ENCODE measurements around the gene ZNF669. TPM values are rescaled to one million over a fixed set of nuclear protein-coding genes. Genes with fewer than 3 reads are reported as not detected.
"Not testable (repeated sequence)": the region's sequence is repeated elsewhere in the genome, so short reads cannot be mapped to it uniquely, and the experiment has no call there.

Gene ZNF669
- polyA plus RNA-seq, result 5.6 TPM
- long read RNA-seq, donor 1, result 0 reads
- long read RNA-seq, donor 2, partial matches to known transcripts, result 0 of 5 reads
- long read RNA-seq, donor 2, other reads (novel, unspliced or antisense), result 0 of 5 reads
- long read RNA-seq, donor 3, result 0 reads
- long read RNA-seq, donor 4, partial matches to known transcripts, result 0 of 2 reads
- long read RNA-seq, donor 4, other reads (novel, unspliced or antisense), result 0 of 2 reads
- long read RNA-seq, donor 5, partial matches to known transcripts, result 0 of 3 reads
- long read RNA-seq, donor 5, other reads (novel, unspliced or antisense), result 0 of 3 reads
- long read RNA-seq, donor 6, partial matches to known transcripts, result 0 of 2 reads
- long read RNA-seq, donor 6, other reads (novel, unspliced or antisense), result 0 of 2 reads
- long read RNA-seq, donor 7, partial matches to known transcripts, result 0 of 1 reads
- long read RNA-seq, donor 7, other reads (novel, unspliced or antisense), result 0 of 1 reads
- long read RNA-seq, donor 8, partial matches to known transcripts, result 0 of 4 reads
- long read RNA-seq, donor 8, other reads (novel, unspliced or antisense), result 0 of 4 reads
- long read RNA-seq, donor 9, partial matches to known transcripts, result 0 of 3 reads
- long read RNA-seq, donor 9, other reads (novel, unspliced or antisense), result 0 of 3 reads
- long read RNA-seq, donor 10, partial matches to known transcripts, result 0 of 3 reads
- long read RNA-seq, donor 10, other reads (novel, unspliced or antisense), result 0 of 3 reads
- long read RNA-seq, donor 11, partial matches to known transcripts, result 0 of 2 reads
- long read RNA-seq, donor 11, other reads (novel, unspliced or antisense), result 0 of 2 reads

- Histone ChIP-seq H3K4me1 (ENCODE audit: control insufficient read depth, insufficient read depth, low read length) (no peaks in the 10 kb centered on the region), H3K36me3 (ENCODE audit: control insufficient read depth, insufficient read depth, low read length) (peaks cover 18% of the 10 kb centered on the region), H3K27ac (ENCODE audit: low read length) (peak within 1 kb of the TSS; percentile 96), H3K27me3 (ENCODE audit: control insufficient read depth, insufficient read depth, low read length) (peaks cover 21% of the 10 kb centered on the region), H3K9me3 (ENCODE audit: control insufficient read depth, low read depth, low read length) (peaks cover 15% of the 10 kb centered on the region), H3K4me3 (ENCODE audit: low read length) (peak within 1 kb of the TSS; percentile 99)
- WGBS (ENCODE audit: insufficient coverage, low lambda C conversion rate), result no CpG with 5 or more reads among the region's 58 CpGs
- DNase-seq, result peak; percentile 93 to 96
These were observed at the start of gene ZNF669 for GRCh38 chr1:247103859-247104591. TSS of gene ZNF669 (minus strand) at chr1:247104356. CDS start at chr1:247104199, 157 bp downstream.

DNA sequence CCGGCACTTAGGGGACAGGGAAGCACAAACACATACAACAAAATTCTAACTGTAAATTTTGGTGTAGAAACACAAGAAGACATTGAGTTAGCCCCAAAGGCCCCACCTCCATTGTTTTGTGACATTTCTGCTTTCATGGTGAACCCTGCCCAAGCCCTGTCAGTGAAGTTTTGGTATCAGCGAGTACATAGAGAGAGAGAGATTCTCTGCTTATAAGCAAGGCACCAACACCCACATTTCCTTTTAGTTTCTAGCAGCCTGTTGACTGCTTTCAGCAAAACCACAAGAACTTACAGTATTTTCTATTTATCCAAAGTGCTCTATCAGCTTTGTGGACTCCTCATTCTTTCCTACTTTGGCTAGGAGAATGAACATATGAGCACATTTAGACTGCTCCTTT is 43.6 kb upstream of the ZNF669 start:
- no peak for DNase-seq
- no CpG with 5 or more reads among the region's 2 CpGs for WGBS (ENCODE audit: insufficient coverage, low lambda C conversion rate)
- Histone ChIP-seq H3K4me3 (ENCODE audit: low read length) (no peak overlapping the region), H3K9me3 (ENCODE audit: control insufficient read depth, low read depth, low read length) (peaks cover 38% of the 10 kb centered on the region), H3K4me1 (ENCODE audit: control insufficient read depth, insufficient read depth, low read length) (no peaks in the 10 kb centered on the region), H3K36me3 (ENCODE audit: control insufficient read depth, insufficient read depth, low read length) (peaks cover 6% of the 10 kb centered on the region), H3K27ac (ENCODE audit: low read length) (no peak overlapping the region), H3K27me3 (ENCODE audit: control insufficient read depth, insufficient read depth, low read length) (no peaks in the 10 kb centered on the region)

GRCh38 chr1:247147120-247147519 is 43.0 kb upstream of the ZNF669 start:
- peaks cover 37% of the 10 kb centered on the region for H3K9me3 ChIP-seq (ENCODE audit: control insufficient read depth, low read depth, low read length)
- not testable (repeated sequence) for H3K4me3 ChIP-seq (ENCODE audit: low read length); H3K4me1 ChIP-seq (ENCODE audit: control insufficient read depth, insufficient read depth, low read length); H3K36me3 ChIP-seq (ENCODE audit: control insufficient read depth, insufficient read depth, low read length); H3K27me3 ChIP-seq (ENCODE audit: control insufficient read depth, insufficient read depth, low read length); H3K27ac ChIP-seq (ENCODE audit: low read length); DNase-seq
- no CpG with 5 or more reads among the region's 10 CpGs for WGBS (ENCODE audit: insufficient coverage, low lambda C conversion rate)

- H3K27ac ChIP-seq (ENCODE audit: low read length), result no peak overlapping the region
- peaks cover 39% of the 10 kb centered on the region for H3K9me3 ChIP-seq (ENCODE audit: control insufficient read depth, low read depth, low read length)
- H3K4me3 ChIP-seq (ENCODE audit: low read length), result no peak overlapping the region
- no CpG with 5 or more reads among the region's 3 CpGs for WGBS (ENCODE audit: insufficient coverage, low lambda C conversion rate)
- no peaks in the 10 kb centered on the region for H3K27me3 ChIP-seq (ENCODE audit: control insufficient read depth, insufficient read depth, low read length)
- no peaks in the 10 kb centered on the region for H3K4me1 ChIP-seq (ENCODE audit: control insufficient read depth, insufficient read depth, low read length)
- H3K36me3 ChIP-seq (ENCODE audit: control insufficient read depth, insufficient read depth, low read length), result peaks cover 6% of the 10 kb centered on the region
- no peak for DNase-seq
These were observed 42.5 kb upstream of the ZNF669 start for GRCh38 chr1:247146671-247147070.

GRCh38 chr1:247145279-247145678 is 41.1 kb upstream of the ZNF669 start:
- Histone ChIP-seq H3K9me3 (ENCODE audit: control insufficient read depth, low read depth, low read length) (peaks cover 44% of the 10 kb centered on the region), H3K27ac (ENCODE audit: low read length) (no peak overlapping the region), H3K27me3 (ENCODE audit: control insufficient read depth, insufficient read depth, low read length) (no peaks in the 10 kb centered on the region), H3K4me1 (ENCODE audit: control insufficient read depth, insufficient read depth, low read length) (no peaks in the 10 kb centered on the region), H3K36me3 (ENCODE audit: control insufficient read depth, insufficient read depth, low read length) (peaks cover 6% of the 10 kb centered on the region), H3K4me3 (ENCODE audit: low read length) (no peak overlapping the region)
- WGBS (ENCODE audit: insufficient coverage, low lambda C conversion rate), result 100% methylated on average over 1 of the region's 6 CpGs
- DNase-seq, result no peak

DNA sequence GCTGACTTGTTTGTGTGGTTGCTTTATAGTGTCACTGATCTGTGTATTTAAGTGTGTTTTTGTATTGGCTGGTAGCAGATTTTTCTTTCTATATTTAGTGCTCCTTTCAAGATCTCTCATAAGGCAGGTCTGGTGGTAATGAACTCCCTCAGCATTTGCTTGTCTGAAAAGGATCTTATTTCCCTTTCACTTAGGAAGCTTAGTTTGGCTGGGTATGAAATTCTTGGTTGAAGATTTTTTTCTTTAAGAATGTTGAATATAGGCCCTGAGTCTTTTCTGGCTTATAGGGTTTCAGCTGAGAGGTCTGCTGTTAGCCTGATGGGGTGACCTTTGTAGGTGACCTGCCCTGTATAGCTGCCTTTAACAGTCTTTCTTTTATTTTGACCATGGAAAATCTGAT is 35.4 kb upstream of the ZNF669 start:
- peaks cover 22% of the 10 kb centered on the region for H3K9me3 ChIP-seq (ENCODE audit: control insufficient read depth, low read depth, low read length)

GRCh38 chr1:247131236-247131635 is 27.1 kb upstream of the ZNF669 start:
- no CpG with 5 or more reads among the region's 10 CpGs for WGBS (ENCODE audit: insufficient coverage, low lambda C conversion rate)
- Histone ChIP-seq H3K36me3 (ENCODE audit: control insufficient read depth, insufficient read depth, low read length) (peaks cover 3% of the 10 kb centered on the region), H3K4me1 (ENCODE audit: control insufficient read depth, insufficient read depth, low read length) (no peaks in the 10 kb centered on the region), H3K27ac (ENCODE audit: low read length) (no peak overlapping the region), H3K9me3 (ENCODE audit: control insufficient read depth, low read depth, low read length) (peaks cover 20% of the 10 kb centered on the region), H3K27me3 (ENCODE audit: control insufficient read depth, insufficient read depth, low read length) (no peaks in the 10 kb centered on the region), H3K4me3 (ENCODE audit: low read length) (no peak overlapping the region)
- no peak for DNase-seq

More for the DNA sequence above, 35.4 kb upstream of the ZNF669 start:
- not testable (repeated sequence) for H3K4me1 ChIP-seq (ENCODE audit: control insufficient read depth, insufficient read depth, low read length); DNase-seq; H3K4me3 ChIP-seq (ENCODE audit: low read length); H3K27me3 ChIP-seq (ENCODE audit: control insufficient read depth, insufficient read depth, low read length); H3K36me3 ChIP-seq (ENCODE audit: control insufficient read depth, insufficient read depth, low read length); H3K27ac ChIP-seq (ENCODE audit: low read length)

GRCh38 chr1:247127519-247128282 is 23.5 kb upstream of the ZNF669 start:
- 21% methylated on average over 3 of the region's 18 CpGs for WGBS (ENCODE audit: insufficient coverage, low lambda C conversion rate)
- not testable (repeated sequence) for DNase-seq; H3K4me1 ChIP-seq (ENCODE audit: control insufficient read depth, insufficient read depth, low read length); H3K36me3 ChIP-seq (ENCODE audit: control insufficient read depth, insufficient read depth, low read length); H3K4me3 ChIP-seq (ENCODE audit: low read length); H3K27me3 ChIP-seq (ENCODE audit: control insufficient read depth, insufficient read depth, low read length); H3K27ac ChIP-seq (ENCODE audit: low read length)
- H3K9me3 ChIP-seq (ENCODE audit: control insufficient read depth, low read depth, low read length), result peaks cover 17% of the 10 kb centered on the region

- H3K9me3 ChIP-seq (ENCODE audit: control insufficient read depth, low read depth, low read length), result peaks cover 13% of the 10 kb centered on the region
- not testable (repeated sequence) for H3K27me3 ChIP-seq (ENCODE audit: control insufficient read depth, insufficient read depth, low read length); H3K27ac ChIP-seq (ENCODE audit: low read length); DNase-seq; H3K4me3 ChIP-seq (ENCODE audit: low read length); H3K36me3 ChIP-seq (ENCODE audit: control insufficient read depth, insufficient read depth, low read length); H3K4me1 ChIP-seq (ENCODE audit: control insufficient read depth, insufficient read depth, low read length)
- WGBS (ENCODE audit: insufficient coverage, low lambda C conversion rate), result no CpG with 5 or more reads among the region's 46 CpGs
These were observed 22.4 kb upstream of the ZNF669 start for GRCh38 chr1:247126601-247127000.

DNA sequence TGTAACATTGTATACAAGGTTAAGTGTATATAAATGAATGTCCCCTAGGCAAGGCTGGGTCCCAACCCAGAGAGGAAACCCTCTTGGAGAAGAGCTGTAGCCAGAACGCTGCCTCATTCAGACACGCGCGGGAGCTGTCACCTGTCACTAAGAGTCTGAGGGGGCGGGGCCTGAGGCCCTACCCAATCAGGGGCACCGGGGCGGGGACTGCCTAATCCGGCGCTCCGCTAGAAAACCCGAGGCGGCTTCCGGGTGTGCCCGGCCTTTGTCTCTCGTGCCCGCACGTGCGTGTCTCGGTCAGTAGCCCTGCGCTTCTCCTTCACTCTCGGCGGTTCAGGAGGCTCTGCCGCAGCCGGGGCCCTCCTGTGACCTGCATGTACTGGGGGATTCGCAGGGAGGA is 22.0 kb upstream of the ZNF669 start:
- not testable (repeated sequence) for H3K4me1 ChIP-seq (ENCODE audit: control insufficient read depth, insufficient read depth, low read length); DNase-seq; H3K4me3 ChIP-seq (ENCODE audit: low read length); H3K27ac ChIP-seq (ENCODE audit: low read length); H3K36me3 ChIP-seq (ENCODE audit: control insufficient read depth, insufficient read depth, low read length); H3K9me3 ChIP-seq (ENCODE audit: control insufficient read depth, low read depth, low read length); H3K27me3 ChIP-seq (ENCODE audit: control insufficient read depth, insufficient read depth, low read length)
- no CpG with 5 or more reads among the region's 25 CpGs for WGBS (ENCODE audit: insufficient coverage, low lambda C conversion rate)

Measured in large intestine (tissue), 12 donors.